SU-DHL-6 (cell line): ENCODE data around the gene MROH8.

Experiments
- CTCF ChIP-seq: fragments of 200-600 bp; sonication (generic); IDR thresholded peaks from one replicate; pipeline ENCODE4 v1.5.1; 2017; ENCODE audit warnings: antibody characterized with exemption, mild to moderate bottlenecking, low read length, moderate library complexity; ENCODE audit not compliant: insufficient read depth, poor library complexity, severe bottlenecking
- EZH2phosphoT487 ChIP-seq: fragments of 200-600 bp; sonication (generic), shearing (Covaris generic); conservative IDR thresholded peaks from 2 replicates; pipeline ENCODE4 v1.6.1; 2018; ENCODE audit warnings: mild to moderate bottlenecking, antibody characterized with exemption, low read length, moderate library complexity, mixed read lengths

- TF ChIP-seq CTCF (no peak), EZH2phosphoT487 (no peak)
These were observed 19.7 kb upstream of the MROH8 start for GRCh38 chr20:37198932-37199660.
